Tibial artery (tissue), 4 donors: ENCODE results near the gene SLC22A13.

ENCODE experiments used
- DNase-seq, 2 donors: peaks; one replicate each; pipeline ENCODE4 v3.0.0-alpha.2; 2019
- H3K27ac ChIP-seq, 2 donors: fragments of 200-600 bp; sonication (generic) in 1 of 2; 1 replicate in 1 of 2; 2 replicates in 1 of 2; pipeline ENCODE4 v1.5.1; 2018 to 2019; ENCODE audit warnings: mild to moderate bottlenecking in 1 of 2
- H3K27me3 ChIP-seq, 2 donors: fragments of 200-600 bp; sonication (generic) in 1 of 2; one replicate each; pipeline versions ENCODE4 v1.5.1 to v1.6.0; 2016 to 2019
- H3K36me3 ChIP-seq, 3 donors: fragments of 200-600 bp; sonication (generic) in 2 of 3; one replicate each; pipeline ENCODE4 v1.5.1; 2016 to 2019; ENCODE audit warnings: mild to moderate bottlenecking in 2 of 3
- H3K4me1 ChIP-seq, 4 donors: fragments of 200-600 bp; sonication (generic) in 2 of 4; 1 replicate in 3 of 4; 2 replicates in 1 of 4; pipeline ENCODE4 v1.5.1; 2016 to 2019
- H3K4me3 ChIP-seq, 2 donors: fragments of 200-600 bp; sonication (generic) in 1 of 2; 1 replicate in 1 of 2; 2 replicates in 1 of 2; pipeline ENCODE4 v1.5.1; 2018 to 2019; ENCODE audit warnings: mild to moderate bottlenecking in 2 of 2
- H3K9me3 ChIP-seq, 3 donors: fragments of 200-600 bp; sonication (generic) in 1 of 3; one replicate each; pipeline ENCODE4 v1.5.1; 2016 to 2019
- intact Hi-C: fragments of 100-400 bp; cut with DNase I; formaldehyde crosslinking; loops from one replicate; pipeline ENCODE4 v1.15.0; 2023; ENCODE audit warnings: low total_unique reads
- TF ChIP-seq, protein P1 (sequence below), 2 experiments: fragments of 200-600 bp in 1 of 2; fragments of 450-650 bp in 1 of 2; IDR thresholded peaks; one replicate each; pipeline ENCODE4 v1.5.1; 2017 to 2019; ENCODE audit warnings: antibody characterized with exemption in 2 of 2, mild to moderate bottlenecking in 1 of 2, moderate library complexity in 1 of 2

SLC22A13 gene

DNA sequence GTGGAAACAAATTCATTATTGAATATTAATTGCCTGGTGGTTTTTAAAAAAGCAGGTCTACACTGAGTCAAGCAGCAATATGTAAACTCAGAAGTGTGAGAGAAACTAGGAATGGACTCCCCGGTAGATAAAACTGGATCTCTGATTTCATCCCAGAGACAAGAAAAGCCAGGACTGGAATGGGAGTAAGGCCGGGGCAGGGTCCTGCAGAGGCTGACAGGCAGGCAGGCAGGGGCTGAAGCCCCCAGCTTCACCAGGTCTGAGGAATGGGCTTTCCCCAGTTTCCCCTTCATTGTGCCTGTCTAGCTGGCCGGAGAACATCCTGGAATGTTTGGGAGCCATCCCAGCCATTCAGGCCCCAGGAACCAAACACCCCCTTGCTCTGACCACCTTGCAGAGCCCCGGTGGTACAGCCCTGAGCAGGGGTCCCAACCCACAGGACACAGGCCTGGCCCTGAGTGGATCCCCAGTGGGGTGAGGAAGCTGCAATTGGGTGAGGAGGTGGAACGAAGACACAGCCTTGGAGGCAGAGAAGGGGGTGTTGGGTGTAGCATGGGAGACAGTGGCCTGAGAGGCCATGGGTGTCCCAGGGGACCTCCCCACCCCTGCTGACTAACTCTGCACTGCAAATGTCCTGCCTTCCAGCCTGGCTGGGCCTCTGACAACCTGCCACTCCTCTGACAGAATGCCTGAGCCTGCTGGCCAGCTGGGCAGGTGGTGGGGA is 49.3 kb downstream of the SLC22A13 start:
- TF ChIP-seq, protein P1, sequence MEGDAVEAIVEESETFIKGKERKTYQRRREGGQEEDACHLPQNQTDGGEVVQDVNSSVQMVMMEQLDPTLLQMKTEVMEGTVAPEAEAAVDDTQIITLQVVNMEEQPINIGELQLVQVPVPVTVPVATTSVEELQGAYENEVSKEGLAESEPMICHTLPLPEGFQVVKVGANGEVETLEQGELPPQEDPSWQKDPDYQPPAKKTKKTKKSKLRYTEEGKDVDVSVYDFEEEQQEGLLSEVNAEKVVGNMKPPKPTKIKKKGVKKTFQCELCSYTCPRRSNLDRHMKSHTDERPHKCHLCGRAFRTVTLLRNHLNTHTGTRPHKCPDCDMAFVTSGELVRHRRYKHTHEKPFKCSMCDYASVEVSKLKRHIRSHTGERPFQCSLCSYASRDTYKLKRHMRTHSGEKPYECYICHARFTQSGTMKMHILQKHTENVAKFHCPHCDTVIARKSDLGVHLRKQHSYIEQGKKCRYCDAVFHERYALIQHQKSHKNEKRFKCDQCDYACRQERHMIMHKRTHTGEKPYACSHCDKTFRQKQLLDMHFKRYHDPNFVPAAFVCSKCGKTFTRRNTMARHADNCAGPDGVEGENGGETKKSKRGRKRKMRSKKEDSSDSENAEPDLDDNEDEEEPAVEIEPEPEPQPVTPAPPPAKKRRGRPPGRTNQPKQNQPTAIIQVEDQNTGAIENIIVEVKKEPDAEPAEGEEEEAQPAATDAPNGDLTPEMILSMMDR (IDR thresholded peaks at IDR 0.05): no peak
- H3K9me3 ChIP-seq: no peaks in the 10 kb centered on the region
- DNase-seq: no peak
- no peak overlapping the region for H3K4me3 ChIP-seq
- intact Hi-C loops: no loop called here
- no peaks in the 10 kb centered on the region for H3K4me1 ChIP-seq
- H3K27me3 ChIP-seq: no peaks in the 10 kb centered on the region
- no peak overlapping the region for H3K27ac ChIP-seq
- H3K36me3 ChIP-seq: no peaks in the 10 kb centered on the region

GRCh38 chr3:38315488-38316230 is 50.0 kb downstream of the SLC22A13 start:
- intact Hi-C loops: no loop called here

DNA sequence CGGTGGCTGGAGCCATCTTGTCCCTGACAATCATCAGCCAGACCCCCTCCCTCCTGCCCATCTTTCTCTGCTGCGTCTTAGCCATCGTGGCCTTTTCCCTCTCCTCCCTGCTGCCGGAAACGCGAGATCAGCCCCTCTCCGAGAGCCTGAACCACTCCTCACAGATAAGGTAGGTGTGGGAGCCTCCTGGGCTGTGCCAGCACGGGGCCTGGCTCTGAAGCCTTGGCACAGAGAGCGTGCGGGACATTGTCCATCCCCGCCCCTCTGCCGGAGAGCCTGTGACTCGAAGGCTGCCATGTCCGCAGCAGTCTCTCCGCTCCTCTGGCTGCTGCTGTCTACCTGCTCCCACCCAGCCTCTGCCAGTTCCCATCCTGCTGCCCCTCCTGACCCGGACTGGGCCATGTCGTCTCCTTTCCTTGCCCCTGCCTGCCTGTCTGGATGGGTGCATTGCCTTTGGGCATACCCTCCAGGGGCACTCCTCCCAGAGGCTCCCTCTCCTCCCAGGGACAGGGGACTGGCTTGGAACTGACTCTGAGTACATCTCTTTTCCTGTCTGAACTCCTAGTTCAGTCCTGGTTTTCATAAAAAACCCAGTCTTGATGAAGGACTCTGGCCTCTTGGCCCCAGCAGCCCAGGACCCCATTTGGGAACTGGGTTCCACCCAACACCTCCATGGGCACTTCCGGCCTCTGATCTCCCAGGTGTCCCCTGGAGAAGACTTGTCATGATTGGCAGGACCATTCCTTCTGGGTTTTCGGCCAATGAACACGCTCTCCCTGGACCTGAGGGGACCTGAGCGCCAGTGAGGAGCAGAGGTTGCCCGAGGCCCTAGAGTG is 51.0 kb downstream of the SLC22A13 start:
- intact Hi-C loops: no loop called here
- H3K4me3 ChIP-seq: no peak overlapping the region
- no peaks in the 10 kb centered on the region for H3K36me3 ChIP-seq
- H3K27ac ChIP-seq: no peak overlapping the region
- no peak for DNase-seq
- TF ChIP-seq, protein P1 (IDR thresholded peaks at IDR 0.05): no peak
- no peaks in the 10 kb centered on the region for H3K27me3 ChIP-seq
- H3K4me1 ChIP-seq: no peaks in the 10 kb centered on the region
- H3K9me3 ChIP-seq: no peaks in the 10 kb centered on the region

More at GRCh38 chr3:38315488-38316230, 50.0 kb downstream of the SLC22A13 start:
- no peak overlapping the region for H3K4me3 ChIP-seq
- H3K27ac ChIP-seq: no peak overlapping the region
- no peaks in the 10 kb centered on the region for H3K4me1 ChIP-seq
- no peak for DNase-seq
- no peaks in the 10 kb centered on the region for H3K36me3 ChIP-seq
- no peaks in the 10 kb centered on the region for H3K27me3 ChIP-seq
- no peaks in the 10 kb centered on the region for H3K9me3 ChIP-seq
- TF ChIP-seq, protein P1 (IDR thresholded peaks at IDR 0.05): no peak

DNA sequence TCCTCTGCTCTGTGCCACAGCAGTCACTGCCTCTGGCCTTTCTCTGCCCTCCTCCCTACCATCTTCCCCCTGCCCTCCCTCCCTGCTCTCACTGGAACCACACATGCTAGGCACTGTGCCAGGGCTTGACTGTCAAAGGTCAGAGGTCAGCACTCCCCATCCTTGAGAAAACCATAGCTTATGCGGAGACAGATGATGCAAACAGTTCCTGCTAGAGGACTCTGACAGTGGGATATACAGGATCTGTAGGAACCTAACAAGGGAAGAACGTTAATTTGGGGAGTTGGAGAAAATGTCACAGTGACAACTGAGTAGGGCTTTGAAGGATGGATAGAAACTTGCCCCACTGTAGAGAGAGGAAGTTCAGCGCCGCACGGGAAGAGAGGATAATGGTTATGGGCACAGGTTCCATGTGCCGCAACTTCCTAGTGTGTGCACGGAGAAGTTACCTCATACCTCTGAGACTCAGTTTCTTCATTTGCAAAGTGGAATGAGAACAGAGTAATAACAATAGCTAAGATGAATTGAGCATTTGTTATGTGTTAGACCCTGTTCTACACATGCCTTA is 51.7 kb downstream of the SLC22A13 start:
- Histone ChIP-seq H3K36me3 (no peaks in the 10 kb centered on the region), H3K27me3 (no peaks in the 10 kb centered on the region), H3K27ac (no peak overlapping the region), H3K4me1 (no peaks in the 10 kb centered on the region), H3K4me3 (no peak overlapping the region), H3K9me3 (no peaks in the 10 kb centered on the region)
- intact Hi-C loops: no loop called here
- TF ChIP-seq, protein P1 (IDR thresholded peaks at IDR 0.05): no peak
- DNase-seq: no peak
